IPS-18c (cell line): Measurements from ENCODE around the gene CAB39.

Experiments
- H3K4me3 ChIP-seq: 2 replicates; pipeline ENCODE4 v1.7.0; 2013; ENCODE audit warnings: low read depth, mild to moderate bottlenecking, low read length, moderate library complexity; ENCODE audit not compliant: insufficient read depth
- H3K9me3 ChIP-seq: one replicate; pipeline ENCODE4 v1.6.1; 2013; ENCODE audit warnings: mild to moderate bottlenecking, low read length, moderate library complexity; ENCODE audit not compliant: control insufficient read depth, insufficient read depth

CAB39 gene

DNA sequence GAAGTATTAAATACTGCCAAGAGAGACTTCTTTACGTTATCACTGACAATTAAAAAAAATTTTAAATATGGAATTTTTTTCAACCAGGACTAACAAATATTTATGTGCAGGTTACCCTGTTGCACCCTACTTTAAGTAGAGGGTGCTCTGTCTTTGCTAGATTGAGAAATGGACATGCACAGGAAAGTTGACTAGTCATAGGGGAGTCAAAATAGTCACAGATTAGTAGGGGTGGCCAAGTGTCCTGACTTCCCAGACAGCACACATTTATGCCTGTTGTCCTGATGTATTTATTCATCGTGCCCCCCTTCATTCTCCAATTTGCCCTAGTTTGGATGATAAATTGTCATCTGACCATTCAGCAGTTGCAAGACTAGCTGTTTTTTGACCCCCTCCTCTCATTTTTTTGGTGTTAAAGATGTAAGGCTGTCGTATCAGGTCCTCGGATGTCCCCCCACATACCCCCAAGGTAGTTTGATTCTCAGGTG lies 20.3 kb downstream of the CAB39 start:
- Histone ChIP-seq H3K9me3 (no peaks in the 10 kb centered on the region), H3K4me3 (no peak overlapping the region)

GRCh38 chr2:230734247-230735175 lies 21.9 kb downstream of the CAB39 start:
- H3K4me3 ChIP-seq: no peak overlapping the region
- no peaks in the 10 kb centered on the region for H3K9me3 ChIP-seq

DNA sequence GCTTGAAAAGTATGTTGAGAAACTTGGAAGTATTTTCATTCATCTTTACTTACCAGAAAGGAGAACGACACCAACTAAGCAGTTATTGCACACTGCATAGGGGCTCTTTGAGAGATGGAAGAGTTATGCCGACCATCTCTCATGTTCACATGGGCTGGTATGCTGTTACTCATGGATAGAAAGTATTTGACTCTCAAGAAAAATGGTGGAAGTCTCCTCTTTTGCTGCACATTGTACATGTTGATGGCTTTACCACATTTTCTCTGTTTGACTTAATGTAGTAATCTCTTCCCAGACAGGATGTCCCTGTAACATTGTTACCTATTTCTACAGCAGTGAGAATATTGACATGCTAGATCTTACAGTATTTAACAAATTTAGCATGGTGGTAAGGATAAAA lies 23.2 kb downstream of the CAB39 start:
- H3K9me3 ChIP-seq: no peaks in the 10 kb centered on the region
- H3K4me3 ChIP-seq: no peak overlapping the region

- Histone ChIP-seq H3K9me3 (no peaks in the 10 kb centered on the region), H3K4me3 (no peak overlapping the region)
Measured at GRCh38 chr2:230737300-230737699, 24.7 kb downstream of the CAB39 start.

DNA sequence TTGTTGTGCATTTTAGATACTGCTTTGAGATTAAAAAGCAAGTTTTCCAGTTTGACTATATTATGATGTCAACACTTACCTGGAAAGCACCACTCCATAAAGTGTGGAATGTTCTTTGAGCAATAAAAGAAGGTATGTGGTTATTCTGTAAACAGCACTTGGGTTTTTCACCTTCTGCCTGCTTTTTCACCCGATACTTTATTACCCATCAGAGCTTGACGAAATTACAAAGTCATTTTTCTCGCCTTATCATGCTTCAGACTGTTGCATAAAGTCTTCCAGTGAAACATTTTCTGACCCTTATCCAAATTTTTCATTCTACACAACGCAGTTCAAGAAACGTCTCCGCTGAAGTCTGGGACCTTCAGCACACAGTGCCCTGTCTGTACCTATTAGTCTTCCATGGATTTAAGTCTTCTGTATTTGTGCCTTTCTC lies 25.2 kb downstream of the CAB39 start:
- H3K4me3 ChIP-seq: no peak overlapping the region

GRCh38 chr2:230738391-230738811 lies 25.8 kb downstream of the CAB39 start:
- Histone ChIP-seq H3K4me3 (no peak overlapping the region), H3K9me3 (no peaks in the 10 kb centered on the region)

More for the DNA sequence above, 25.2 kb downstream of the CAB39 start:
- H3K9me3 ChIP-seq: no peaks in the 10 kb centered on the region

DNA sequence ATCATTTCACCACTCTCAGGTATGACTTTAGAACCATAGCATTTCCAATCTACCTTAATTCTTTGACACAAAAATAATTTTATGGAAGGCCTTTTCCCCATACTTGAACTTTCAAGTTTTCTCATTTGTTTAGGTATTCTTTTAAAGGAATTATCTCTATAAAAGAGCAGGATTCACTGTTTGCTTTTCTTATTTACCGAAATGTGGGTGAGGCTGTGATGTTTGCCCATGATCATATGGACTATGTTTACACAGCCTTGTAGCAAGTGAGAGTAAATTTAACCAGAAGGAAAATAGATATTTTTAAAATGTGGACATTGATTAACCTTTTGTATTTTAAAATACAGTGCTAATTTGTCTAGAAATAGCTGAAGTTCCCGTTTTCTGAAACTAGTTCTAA lies 26.3 kb downstream of the CAB39 start:
- Histone ChIP-seq H3K9me3 (no peaks in the 10 kb centered on the region), H3K4me3 (no peak overlapping the region)

- H3K4me3 ChIP-seq: no peak overlapping the region
- no peaks in the 10 kb centered on the region for H3K9me3 ChIP-seq
Measured at GRCh38 chr2:230739961-230740360, 27.3 kb downstream of the CAB39 start.

GRCh38 chr2:230742781-230743180 lies 30.1 kb downstream of the CAB39 start:
- Histone ChIP-seq H3K4me3 (no peak overlapping the region), H3K9me3 (no peaks in the 10 kb centered on the region)

GRCh38 chr2:230746213-230746612 lies 33.6 kb downstream of the CAB39 start:
- H3K9me3 ChIP-seq: no peaks in the 10 kb centered on the region
- no peak overlapping the region for H3K4me3 ChIP-seq

- Histone ChIP-seq H3K9me3 (no peaks in the 10 kb centered on the region), H3K4me3 (no peak overlapping the region)
Measured at GRCh38 chr2:230748087-230748486, 35.4 kb downstream of the CAB39 start.

- Histone ChIP-seq H3K9me3 (no peaks in the 10 kb centered on the region), H3K4me3 (no peak overlapping the region)
Measured at GRCh38 chr2:230749111-230749510, 36.5 kb downstream of the CAB39 start.

DNA sequence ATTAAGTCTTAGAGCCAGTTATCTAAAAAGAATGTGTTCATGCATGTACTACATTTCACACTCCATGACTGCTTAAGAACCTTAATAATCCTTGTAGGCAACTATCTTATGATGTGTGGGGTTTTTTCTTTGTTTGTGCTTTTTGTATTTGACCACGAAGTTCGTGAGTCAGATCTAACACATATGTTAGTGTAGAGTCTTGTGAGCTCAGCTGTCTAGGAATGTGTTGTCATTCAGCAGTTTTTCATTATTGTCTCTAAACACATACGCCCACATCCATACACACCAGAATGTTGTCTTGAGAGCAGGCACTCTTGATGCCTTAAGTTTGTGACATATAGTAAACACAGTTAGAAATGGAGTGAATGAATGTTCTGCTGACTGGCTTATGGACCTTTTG lies 38.4 kb downstream of the CAB39 start:
- no peaks in the 10 kb centered on the region for H3K9me3 ChIP-seq
- H3K4me3 ChIP-seq: no peak overlapping the region

- H3K9me3 ChIP-seq: no peaks in the 10 kb centered on the region
- H3K4me3 ChIP-seq: no peak overlapping the region
Measured at GRCh38 chr2:230754200-230754599, 41.6 kb downstream of the CAB39 start.

DNA sequence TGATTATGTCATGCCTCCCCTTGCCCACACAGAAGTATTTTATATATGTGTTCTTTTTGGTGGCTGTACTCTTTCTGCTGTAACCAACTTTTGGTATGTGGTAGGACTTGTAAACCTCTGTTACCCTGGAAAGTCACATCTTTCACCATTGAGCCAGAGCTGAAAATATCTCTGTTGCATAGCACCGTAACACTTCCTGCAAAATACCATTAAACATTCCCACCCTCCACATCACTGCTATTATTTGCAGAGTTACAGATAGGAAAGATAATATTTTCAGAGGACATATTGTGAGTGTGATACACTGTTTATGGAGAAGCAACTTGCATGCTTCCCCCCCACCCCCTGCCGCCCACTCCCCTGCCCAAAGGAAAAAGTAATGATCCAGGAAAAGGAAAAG lies 44.8 kb downstream of the CAB39 start:
- no peaks in the 10 kb centered on the region for H3K9me3 ChIP-seq
- no peak overlapping the region for H3K4me3 ChIP-seq

- Histone ChIP-seq H3K4me3 (no peak overlapping the region), H3K9me3 (no peaks in the 10 kb centered on the region)
Measured at GRCh38 chr2:230758566-230759480, 46.2 kb downstream of the CAB39 start.

DNA sequence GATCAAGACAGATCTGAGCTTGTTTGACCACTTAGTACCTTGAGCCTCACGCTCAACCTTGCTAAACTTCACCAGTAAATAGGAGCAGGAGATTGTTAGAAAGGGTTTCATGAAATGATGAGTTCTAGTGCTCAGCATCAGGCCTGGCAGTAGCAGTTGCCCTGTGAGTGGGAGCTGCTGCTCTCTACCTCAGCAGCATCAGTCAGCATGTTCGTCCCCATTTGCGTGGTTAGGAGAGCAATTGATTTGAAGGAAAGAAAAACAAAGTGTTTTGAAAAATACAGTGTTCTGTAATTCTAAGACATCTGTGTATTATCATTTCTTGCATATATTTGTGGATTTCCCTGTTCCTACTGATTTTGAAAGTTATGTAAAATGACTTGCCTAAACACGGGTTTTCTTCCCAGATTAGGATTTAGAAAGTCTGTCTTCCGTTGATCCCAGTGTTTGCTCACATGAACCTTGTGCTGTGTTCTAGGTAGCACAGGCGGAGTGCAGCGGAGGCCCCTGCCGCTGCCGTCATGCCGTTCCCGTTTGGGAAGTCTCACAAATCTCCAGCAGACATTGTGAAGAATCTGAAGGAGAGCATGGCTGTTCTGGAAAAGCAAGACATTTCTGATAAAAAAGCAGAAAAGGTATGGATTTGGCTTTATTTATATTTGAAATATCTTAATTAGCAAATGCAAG lies 47.0 kb downstream of the CAB39 start:
- Histone ChIP-seq H3K9me3 (no peaks in the 10 kb centered on the region), H3K4me3 (no peak overlapping the region)
